ENCODE data around the gene BAIAP3.
"Not testable (repeated sequence)": the region's sequence is repeated elsewhere in the genome, so short reads cannot be mapped to it uniquely, and the experiment has no call there.

BAIAP3 gene

DNA sequence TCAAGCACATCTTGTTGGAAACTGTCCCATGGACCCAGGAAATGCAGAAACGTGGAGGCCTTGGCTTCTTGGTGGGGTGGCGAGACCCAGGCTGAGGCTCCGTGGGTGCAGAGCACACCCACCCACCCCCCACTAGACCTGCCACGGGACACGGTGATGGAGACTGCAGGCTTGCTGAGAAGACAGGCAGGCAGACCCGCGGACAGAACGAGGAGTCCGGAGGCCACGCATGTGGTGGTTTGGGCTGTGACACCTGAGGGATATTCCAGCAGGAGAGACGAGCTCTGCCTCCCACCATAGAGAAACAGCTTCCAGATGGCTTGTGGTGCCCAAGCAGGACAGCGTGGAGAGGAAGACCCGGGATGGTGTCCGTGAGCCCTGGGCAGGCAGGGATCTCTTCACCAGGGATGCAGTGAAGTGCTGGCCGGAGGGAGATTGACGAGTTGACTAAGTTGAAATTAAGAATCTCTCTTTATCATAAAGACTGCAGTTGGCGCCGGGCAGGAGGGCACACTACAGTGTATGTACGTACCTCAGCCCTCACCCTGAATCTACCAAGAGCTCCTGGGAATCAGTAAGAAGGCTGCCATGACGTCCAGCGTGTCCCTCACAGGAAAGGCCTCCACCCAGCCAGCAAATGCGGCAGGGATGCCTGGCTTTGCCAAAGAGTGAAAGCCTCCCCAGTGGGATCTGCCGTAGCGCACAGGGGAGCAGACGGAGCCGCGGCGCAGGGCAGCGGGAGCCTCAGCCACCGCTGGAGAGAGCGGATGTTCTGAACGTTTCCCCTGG, 15.8 kb upstream of the BAIAP3 start:
- DNase-seq, result no peak

DNA sequence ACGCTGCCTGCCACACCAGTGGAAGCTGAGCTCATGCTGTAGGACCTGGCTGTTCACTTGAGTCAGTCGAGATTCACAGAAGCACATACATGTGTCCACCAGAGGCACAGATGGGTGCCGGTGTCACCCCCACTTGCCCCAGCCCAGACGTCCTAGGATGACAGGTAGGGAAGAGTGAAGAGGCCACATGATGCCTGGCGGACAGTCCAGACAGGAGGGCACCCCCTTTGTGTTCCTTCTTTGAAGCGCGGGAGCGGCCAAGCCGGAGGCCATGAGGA, 15.2 kb upstream of the BAIAP3 start:
- DNase-seq, result no peak

DNA sequence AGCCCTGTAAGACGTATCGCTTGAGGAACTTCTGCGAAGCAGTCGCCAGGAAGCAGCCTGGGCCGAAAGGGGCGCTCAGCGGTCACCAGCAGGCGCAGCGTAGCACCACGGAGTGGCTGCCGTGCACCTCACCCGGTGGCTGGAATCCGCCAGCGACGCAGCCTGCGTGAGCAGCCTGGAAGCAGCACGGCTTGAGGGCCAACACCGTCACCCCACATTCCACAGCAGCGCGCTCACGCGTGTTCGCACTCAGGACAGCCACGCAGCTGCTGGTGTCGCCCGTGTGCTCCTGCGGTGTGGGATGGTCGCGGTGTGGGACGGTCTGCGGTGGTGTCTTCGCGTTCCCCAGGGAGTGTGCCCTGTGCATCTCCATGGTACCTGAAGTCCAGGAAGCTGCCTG, 14.4 kb upstream of the BAIAP3 start:
- DNase-seq, result no peak

DNA sequence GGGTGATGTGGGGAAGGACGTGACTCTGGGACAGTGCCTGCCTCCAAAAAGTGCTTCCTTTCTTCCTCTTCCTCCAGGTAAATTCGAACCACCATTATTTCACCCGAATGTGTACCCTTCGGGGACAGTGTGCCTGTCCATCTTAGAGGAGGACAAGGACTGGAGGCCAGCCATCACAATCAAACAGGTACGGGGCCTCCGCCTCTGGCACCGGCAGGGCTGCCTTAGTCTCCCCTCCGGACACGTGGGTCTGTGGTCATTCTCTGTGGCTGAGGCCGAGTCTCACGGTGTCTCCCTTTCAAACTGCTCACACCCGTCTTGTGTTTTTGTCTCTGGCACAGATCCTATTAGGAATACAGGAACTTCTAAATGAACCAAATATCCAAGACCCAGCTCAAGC, 13.3 kb upstream of the BAIAP3 start:
- DNase-seq, result no peak

DNA sequence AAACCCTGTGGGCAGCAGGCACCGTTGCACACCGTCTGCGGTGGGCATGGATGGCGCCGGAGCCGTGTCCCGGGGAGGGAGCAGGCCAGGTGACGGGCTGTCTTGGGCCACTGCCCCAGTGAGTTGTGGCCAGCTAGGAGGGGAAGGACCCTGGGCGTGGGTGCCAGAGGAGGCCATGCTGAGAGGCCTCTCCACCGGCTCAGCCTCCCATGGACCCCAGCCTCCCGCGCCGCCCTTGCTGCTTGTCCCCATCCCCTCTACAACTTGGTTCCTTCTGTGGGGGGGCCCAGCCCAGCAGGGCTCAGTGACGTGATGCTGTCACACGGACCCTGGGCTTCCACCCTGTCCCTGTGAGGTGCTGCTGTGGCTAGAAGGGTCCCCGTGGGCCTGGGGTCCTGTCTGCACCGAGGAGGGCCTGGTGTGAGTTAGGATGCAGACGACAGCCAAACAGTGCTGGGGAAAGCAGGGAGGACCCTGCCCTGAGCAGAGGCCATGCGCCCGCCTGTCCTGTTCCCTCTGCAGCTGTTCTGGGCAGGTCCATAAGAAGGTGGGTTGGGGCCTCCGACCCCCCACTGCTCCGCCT, 12.7 kb upstream of the BAIAP3 start:
- no peak for DNase-seq

DNA sequence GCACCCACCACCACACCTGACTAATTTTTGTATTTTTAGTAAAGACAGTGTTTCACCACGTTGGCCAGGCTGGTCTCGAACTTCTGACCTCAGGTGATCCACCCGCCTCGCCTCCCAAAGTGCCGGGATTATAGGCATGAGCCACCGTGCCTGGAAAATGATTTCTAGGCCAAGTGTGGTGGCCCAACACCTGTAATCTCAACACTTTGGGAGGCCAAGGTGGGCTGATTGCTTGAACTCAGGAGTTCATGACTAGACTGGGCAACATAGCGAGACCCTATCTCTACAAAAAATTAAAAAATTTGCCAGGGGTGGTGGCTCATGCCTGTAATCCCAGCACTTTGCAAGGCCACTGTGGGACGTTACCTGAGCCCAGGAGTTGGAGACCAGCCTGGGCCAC, 11.0 kb upstream of the BAIAP3 start:
- DNase-seq, result no peak

DNA sequence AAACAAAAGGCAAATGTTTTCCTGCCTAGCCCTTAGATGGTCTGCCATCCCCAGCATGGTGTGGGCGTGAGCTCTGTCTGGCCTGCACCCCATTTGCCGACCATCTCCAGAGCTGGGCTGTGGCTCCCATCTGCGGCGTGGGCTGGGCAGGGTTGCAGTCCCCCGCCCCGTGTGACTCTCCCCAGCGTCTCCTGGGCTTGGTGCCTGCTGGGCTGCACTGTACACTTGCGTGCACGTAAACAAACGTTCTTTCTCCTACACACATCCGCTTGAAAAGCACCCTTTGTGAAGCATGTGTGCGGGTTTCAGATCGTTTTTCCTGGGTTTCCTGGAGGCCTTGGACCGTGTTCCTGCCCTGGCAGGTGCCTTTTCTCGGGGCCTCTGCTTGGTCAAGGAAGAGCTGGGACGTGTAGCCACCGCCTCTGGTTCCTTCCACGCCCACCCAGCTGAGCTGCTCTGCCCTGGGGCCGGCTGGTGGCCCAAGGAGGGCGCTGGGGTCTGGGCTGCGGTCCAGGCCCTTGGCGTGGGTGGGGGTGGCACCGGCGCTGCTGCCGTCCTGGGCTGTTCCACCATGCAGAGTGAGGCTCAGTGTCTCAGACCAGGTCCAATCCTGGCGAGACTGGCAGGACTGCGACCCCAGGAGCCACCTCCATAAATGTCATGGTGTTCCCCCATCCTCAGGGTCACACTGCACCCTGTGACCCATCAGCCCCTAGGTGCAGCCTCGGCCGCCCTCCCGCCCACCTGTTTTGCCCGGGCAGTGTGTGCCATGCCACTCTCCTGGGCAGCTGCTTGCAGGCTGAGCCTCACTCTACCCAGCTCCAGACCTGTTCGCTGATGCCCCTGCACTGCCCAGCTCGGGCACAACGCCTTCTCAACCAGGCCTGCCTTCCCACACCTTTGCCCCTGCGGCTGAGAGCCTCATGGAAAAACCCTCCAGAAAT, 9.9 kb upstream of the BAIAP3 start:
- DNase-seq, result no peak

DNA sequence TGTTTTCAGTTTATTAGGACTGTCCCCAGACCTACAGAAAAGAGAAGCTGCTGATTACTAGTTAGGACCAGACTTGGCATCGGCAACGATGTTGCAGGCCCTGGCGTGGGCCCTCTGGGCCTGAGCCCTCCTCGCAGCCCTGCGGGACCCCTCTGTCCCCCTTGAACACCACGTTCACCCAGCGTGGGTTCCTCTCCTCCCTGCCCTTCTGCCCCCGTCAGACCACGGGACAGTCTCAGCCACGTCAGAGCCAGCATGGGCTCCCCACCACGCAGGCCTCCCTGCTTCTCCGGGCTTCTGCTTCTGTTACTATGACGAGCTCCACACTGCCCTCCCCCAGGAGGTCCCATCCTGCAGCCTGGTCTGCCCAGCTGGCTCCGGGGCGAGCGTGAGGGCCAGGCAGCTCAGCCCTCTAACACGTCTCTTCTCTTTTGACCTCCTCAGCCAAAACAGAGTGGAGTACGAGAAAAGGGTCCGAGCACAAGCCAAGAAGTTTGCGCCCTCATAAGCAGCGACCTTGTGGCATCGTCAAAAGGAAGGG, 9.1 kb upstream of the BAIAP3 start:
- DNase-seq, result no peak

DNA sequence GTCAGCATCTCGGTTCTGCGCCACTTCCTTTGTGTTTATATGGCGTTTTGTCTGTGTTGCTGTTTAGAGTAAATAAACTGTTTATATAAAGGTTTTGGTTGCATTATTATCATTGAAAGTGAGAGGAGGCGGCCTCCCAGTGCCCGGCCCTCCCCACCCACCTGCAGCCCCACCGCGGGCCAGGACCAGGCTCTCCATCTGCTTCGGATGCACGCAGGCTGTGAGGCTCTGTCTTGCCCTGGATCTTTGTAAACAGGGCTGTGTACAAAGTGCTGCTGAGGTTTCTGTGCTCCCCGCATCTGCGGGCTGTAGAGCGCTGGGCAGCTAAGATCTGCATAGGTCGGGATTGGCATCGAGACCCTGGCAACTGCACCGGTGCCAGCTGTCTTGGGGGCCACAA, 8.2 kb upstream of the BAIAP3 start:
- DNase-seq, result no peak

DNA sequence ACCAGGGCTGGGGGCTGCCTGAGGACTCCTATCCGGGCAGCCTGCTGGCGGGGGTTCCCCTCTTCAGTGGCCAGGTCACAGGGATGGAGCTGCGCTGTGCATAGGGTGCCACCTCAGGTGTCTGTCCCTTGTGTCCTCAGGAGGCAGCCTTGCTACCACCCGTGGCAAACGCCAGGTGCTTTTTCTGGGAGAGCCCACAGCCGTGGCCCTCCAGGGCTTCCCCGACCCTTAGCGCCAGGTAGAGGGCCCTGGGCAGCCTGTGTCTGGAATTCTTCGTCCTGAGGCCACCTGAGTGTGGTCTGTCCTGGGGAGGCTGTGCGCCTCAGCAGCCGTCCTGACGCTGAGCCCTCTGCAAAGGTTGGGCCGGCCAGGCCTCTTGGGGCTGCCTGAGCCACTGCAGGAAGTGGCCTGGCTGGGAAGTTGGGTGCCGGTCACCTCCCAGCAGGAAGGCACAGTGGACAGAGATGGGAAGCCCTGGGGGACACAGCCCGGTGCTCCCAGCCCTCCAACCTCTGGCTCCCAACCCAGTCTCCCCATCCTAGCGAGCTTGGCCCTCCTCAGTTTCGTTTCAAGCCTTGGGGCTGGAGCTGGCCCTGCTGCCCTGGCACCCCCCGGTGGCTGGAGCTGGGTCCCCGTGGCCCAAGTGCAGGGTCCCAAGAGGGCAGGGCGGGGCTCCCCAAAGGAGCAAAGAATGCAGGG, 7.6 kb upstream of the BAIAP3 start:
- no peak for DNase-seq

DNA sequence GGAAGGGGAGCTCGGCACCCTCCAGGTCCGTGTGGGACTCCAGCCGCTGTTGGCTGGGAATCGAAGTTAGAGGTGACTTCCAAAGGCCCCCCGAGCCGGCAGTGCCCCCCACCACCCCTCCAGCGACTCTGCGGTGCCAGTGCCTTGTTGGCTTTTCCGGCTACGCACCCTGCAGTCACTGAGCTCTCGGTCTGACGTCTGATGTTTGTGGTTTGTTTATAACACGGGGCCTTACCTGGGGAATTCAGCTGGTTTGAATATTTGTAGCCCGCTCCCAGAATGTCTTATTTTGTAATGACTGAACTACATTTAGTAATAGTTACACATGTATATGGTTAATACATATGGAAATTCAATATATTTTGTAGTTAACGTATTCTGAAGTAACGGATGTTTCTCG, 7.1 kb upstream of the BAIAP3 start:
- no peak for DNase-seq

DNA sequence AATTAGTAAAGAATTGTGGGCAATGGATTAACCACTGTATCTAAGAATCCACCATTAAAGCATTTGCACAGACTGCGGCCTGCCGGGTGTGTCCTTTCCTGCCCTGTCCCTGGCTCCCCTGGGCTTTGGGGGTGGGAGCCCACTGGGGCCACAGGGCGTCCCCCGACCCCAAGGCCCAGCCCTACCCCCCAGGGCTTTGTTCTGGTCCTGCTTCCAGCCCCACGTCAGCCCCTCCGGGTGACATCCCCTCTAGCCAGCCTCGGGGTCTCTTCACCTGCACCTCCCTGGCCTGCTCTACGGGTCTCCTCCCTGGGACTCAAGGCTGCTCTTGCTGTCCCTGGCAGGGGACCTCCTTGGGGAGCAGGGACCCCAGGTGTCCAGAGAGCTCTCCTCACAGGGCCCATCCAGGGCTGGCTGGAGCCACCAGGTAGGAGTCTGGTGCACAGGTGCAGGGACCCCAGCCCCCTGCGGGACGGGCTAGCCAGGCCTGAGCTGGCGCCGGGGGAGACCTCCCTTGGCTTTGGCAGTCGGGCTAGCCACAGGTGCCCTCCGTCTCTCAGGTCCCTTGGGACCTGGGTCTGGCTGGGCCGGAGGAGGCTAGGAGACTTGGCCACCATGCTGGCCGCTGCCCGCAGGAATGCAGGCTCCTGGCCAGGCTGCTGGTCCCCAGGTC, 6.4 kb upstream of the BAIAP3 start:
- DNase-seq, result no peak

DNA sequence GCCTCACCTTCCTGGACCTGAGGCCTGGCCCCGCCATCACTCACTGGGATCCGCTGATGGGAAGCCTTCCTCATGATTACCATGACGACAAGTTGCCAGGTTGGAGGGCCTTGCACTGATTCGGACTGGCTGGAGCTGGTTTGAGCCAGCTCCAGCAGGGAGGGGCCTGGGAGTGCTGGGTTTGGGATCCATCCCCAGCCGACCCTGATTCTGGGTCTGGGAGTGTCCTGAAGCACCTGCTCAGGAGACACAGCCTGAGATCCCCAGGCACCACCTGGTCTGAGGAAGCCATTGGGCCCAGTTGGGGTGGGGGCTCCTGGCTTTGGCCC, 5.9 kb upstream of the BAIAP3 start:
- DNase-seq, result no peak

DNA sequence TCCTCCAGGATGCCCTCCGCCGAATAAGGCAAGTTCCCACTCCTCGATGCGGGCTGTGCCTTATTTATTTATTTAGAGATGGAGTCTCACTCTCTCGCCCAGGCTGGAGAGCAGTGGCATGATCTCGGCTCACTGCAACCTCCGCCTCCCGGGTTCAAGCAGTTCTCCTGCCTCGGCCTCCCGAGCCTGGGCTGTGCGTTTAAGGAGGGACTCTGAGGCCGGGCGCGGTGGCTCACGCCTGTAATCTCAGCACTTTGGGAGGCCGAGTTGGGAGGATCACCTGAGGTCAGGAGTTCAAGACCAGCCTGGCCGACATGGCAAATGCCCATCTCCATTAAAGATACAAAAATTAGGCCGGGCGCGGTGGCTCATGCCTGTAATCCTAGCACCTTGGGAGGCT, 5.3 kb upstream of the BAIAP3 start:
- not testable (repeated sequence) for DNase-seq

DNA sequence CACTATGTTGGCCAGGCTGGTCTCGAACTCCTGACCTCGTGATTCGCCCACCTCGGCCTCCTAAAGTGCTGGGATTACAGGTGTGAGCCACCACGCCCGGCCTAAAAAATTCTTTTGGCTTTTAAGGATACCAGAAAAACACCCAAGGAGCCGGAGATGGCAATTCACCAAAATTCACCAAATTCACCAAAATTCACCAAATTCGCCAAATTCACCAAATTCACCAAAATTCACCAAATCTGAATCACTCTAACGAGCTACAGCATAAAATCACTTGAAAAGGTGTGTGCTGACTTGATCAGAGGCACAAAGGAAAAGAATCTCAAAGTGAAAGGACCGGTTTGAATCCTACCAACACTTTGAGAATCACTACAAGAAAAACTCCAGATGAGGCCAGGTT, 4.5 kb upstream of the BAIAP3 start:
- not testable (repeated sequence) for DNase-seq

DNA sequence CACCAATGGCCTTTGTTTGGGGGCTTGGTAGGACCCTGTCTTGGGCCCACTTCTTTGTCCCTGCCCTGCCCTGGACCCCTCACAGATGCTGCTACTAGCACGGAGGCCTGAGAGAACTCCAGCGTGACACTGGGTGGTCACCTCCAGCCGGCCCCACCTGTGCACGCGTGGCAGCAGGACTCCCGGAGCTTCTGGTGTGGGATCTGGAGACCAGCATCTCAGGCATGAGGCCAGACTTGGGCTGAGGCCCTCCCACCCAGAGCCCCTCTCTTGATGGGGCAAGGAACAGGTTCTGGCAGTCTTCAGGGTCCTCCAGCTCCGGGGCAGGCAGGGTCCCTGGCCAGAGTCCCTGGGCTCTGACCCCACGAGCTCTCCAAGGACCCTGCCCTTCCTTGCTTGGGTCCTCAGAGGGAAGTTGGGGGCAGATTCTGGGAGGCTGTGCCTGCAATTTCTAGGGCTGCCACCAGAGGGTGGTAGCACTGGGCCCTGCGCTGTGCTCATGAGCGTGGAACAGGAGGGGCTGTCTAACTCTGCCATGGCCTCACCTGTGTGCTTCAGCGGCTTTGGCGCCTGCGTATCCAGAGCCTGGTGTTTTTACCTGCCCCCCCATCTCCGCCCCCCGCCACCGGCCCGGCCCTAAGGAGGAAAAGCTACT, 3.1 kb upstream of the BAIAP3 start:
- DNase-seq, result no peak

DNA sequence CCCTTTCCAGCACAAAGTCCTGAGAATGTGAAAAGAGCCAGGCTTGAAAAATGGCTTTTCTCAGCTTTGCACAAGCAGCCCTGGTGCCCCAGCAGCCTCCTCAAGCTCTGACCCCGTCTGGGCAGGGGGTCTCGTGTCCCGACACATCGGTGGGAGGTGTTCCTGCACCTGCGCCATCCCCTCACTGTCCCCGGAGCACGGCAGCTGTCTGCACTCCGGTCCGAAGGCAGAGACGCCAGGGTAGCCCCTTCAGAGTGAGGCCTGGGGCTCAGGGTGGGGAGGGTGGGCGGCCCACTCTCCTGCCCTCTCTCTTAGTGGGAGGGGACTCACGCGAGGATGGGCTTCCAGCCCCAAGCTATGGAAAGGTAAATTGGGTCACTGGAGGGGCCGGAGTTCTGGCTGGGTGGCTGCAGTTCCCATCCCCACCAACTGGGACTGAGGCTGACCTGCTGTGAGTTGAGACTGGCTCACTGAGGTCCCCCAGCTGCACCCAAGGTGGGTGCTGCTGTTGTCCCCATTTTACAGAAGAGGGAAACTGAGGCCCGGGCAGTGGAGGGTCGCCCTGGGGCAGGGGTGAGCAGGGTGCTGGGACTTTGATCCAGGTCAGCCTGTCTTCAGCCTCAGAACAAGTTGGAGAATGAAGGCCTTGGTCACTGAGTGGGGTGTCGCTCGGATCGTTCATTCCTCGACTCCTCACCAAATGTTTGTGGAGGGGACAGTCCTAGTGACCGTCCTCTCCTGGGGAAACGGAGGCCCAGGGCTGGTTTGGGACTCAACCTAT, 2.3 kb upstream of the BAIAP3 start:
- no peak for DNase-seq

DNA sequence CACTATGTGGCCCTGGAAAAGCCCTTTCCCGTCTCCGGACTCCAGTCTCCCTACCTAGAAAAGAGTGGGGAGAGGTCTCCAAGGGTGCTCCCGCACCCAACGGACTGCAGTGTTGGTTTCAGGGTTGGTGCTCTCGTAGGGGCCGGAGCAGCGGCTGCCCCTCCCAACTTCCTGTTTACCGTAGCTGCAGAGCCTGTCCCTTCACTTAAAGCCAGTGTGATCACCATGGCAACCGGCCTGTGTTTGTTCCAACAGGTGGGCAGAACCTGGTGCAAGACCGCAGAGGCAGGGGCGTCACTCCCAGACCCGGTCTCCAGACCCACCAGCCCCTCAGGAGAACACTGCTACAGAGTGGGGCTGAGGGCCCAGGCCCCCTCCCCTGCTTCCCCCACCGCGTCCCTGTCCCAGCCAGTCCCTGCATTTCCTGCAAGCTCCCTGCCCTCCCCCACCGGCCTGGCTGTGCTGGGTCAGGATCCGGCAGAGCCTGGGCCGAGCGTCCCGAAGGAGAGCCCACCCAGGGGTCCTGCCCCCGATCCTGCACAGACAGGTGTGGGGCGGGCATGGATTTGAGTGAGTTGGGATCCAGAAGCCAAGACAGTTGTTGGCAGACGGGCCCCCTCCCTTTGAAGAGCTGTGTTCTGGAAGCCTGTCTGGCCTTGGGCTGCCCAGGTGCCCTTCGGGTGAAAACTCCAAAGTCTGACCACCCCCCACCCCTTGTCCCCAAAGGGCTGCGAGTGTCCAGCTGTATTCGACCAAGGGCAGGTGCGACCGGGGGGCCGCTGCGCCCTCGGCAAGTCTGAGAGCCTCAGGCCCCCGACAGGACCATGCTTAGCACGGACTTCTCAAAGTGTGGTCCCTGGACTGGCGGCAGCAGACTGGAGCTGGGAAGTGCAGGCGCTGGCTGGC, 1.5 kb upstream of the BAIAP3 start:
- DNase-seq, result peak; percentile 94

DNA sequence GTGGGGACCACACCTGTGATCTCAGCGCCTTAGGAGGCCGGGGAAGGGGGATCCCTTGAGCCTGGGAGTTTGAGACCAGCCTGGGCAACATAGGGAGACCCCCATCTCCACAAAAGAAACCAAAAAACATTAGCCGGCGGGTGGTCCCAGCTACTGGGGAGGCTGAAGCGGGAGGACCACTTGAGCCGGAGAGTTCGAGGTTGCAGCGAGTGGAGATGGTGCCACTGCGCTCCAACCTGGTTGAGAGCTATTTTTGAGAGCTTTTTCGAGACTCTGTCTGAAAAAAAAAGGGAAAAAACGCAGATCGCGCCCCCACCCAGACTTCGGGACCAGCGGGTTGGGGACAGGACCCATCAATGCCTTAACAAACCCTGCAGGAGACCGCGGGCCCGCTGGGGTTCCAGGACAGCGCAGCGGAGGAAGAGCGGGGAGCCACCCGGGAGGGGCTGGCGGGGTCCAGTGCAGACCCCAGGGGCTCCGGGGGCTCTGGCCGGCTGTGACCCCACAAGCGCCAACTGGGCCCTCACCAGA, 762 bp upstream of the BAIAP3 start:
- DNase-seq, result peak; percentile 48

Measured in NCI-H69 (cell line).